HEK293T (cell line): Measurements from ENCODE around the gene DNAJC15.

Experiments used
- BHLHE40 ChIP-seq: fragments of 450-650 bp; IDR thresholded peaks from 2 replicates; pipeline ENCODE4 v1.6.1; 2016; ENCODE audit warnings: mild to moderate bottlenecking, moderate library complexity, borderline replicate concordance
- ELF4 ChIP-seq: fragments of 450-650 bp; IDR thresholded peaks from 2 replicates; pipeline ENCODE4 v1.6.1; 2017; ENCODE audit warnings: antibody characterized with exemption
- FOXA1 ChIP-seq: fragments of 450-650 bp; IDR thresholded peaks from 2 replicates; pipeline ENCODE4 v1.6.1; 2016; ENCODE audit warnings: mild to moderate bottlenecking
- HDGF ChIP-seq: fragments of 450-650 bp; IDR thresholded peaks from 2 replicates; pipeline ENCODE4 v1.6.1; 2017; ENCODE audit warnings: antibody characterized with exemption, borderline replicate concordance
- SP1 ChIP-seq: fragments of 450-650 bp; IDR thresholded peaks from 2 replicates; pipeline ENCODE4 v1.6.1; 2017
- TARDBP ChIP-seq: fragments of 450-650 bp; IDR thresholded peaks from 2 replicates; pipeline ENCODE4 v1.6.1; 2016

GRCh38 chr13:43081866-43082265, 58.5 kb downstream of the DNAJC15 start:
- no peak for TF ChIP-seq HDGF
- no peak for TF ChIP-seq TARDBP
- TF ChIP-seq FOXA1: no peak
- no peak for TF ChIP-seq BHLHE40
- TF ChIP-seq SP1: no peak
- no peak for TF ChIP-seq ELF4
